Activated gamma-delta T cell treated with anti-CD3 and anti-CD28 coated beads, Interleukin-2, amount 50 U/mL, for 16 hours (primary cell): ENCODE results near the gene HNRNPH3.
"Not testable (repeated sequence)": the region's sequence is repeated elsewhere in the genome, so short reads cannot be mapped to it uniquely, and the experiment has no call there.

Experiments used
- DNase-seq: peaks from one replicate; pipeline ENCODE4 v3.0.0-alpha.2; 2020; ENCODE audit warnings: low read depth

Gene HNRNPH3

DNA sequence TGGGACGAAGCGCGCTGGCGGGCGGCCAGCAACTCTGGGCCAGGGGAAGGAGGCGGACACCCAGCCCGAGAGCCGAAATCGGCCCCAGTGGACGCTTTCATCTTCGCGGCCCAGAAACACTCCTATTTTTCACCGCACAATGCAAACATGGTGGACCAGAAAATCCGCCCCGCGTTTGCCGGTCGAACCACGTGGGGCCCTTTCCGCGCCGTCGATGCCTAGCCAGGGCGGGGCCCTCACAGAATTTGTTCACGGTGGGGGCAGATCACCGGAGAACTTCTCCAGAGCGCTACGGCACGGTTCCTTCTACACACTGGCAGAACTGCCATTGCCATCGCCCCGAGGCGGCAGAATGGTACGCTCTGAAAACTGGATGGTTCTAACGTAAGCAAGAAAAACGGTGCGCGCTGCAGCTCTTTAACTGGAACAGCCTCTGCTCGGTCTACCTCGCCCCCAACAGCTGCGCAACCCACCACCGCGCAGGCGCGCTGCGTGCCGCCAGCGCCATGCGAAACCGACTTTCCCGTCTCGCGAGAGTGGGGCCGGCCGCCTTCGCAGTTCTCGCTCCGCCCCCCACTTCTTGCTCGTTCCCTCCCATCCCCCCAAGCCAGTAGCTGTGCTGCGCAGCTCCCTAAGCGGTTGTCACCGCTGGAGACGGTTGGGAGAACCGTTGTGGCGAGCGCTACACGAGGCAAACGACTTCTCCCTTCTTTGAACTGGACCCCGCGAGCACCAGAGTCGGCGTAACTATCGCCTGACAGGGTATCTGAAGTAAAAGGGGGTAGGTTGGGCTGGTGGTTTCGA lies at the start of gene HNRNPH3:
Gene HNRNPH3 (plus strand): TSS at position 610 of the 804 bp plus-strand sequence. CDS start 5,158 bp downstream, outside the sequence.
- peak; percentile 98 for DNase-seq

- DNase-seq: no peak
These were observed 47.5 kb upstream of the HNRNPH3 start for GRCh38 chr10:68284062-68285001.

DNA sequence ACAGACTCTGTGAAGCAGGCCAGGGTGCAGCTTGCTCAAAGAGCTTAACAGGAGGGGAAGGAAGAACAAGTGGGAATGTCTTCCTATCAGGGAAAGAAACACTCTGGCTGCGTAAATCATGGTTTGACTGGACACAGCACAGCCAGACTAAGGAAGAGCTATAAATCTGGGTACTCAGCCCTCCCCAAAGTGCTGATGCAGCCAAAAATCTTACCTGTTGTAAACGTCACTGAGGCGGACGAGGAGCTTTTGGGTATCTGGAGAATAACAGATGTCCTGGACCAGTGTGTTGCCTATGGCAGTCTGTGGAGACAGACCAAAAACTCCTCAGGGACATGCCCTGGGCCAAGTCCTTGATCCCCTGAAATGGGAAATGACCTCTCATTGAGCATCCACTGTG lies 43.1 kb upstream of the HNRNPH3 start:
- DNase-seq: no peak

DNA sequence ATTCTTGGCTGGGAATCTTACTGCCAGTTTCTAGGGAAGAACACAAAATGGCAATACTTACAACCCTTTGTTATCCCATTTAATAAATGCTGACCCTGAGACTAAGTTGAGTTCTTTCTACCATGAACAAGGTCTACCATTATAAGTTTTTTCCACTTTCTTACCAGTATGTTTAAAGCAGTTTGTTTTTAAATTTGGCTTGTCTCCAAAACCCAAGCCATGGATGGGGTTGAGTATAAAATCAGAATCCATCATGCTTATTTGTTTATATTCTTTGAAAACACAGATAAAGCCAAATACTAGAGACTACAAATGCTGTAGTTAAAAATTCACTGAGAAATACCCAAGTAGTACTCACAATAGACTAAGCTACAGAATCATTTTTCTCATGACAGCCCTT lies 41.1 kb upstream of the HNRNPH3 start:
- DNase-seq: no peak

GRCh38 chr10:68296843-68297663 lies 34.8 kb upstream of the HNRNPH3 start:
- no peak for DNase-seq

GRCh38 chr10:68301301-68301700 lies 30.6 kb upstream of the HNRNPH3 start:
- DNase-seq: no peak

GRCh38 chr10:68301790-68302502 lies 29.9 kb upstream of the HNRNPH3 start:
- no peak for DNase-seq

DNA sequence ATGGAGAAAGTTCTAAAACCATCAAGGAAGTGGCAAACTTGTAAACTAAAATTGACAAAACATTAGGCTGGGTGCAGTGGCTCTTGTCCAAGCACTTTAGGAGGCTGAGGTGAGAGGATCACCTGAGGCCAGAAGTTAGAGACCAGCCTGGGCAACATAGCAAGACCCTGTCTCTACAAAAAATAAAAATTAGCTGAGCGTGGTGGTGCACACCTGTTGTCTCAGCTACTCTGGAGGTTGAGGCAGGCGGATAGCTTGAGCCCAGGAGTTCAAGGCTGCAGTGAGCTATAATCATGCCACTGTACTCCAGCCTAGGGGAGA lies 29.4 kb upstream of the HNRNPH3 start:
- no peak for DNase-seq

DNA sequence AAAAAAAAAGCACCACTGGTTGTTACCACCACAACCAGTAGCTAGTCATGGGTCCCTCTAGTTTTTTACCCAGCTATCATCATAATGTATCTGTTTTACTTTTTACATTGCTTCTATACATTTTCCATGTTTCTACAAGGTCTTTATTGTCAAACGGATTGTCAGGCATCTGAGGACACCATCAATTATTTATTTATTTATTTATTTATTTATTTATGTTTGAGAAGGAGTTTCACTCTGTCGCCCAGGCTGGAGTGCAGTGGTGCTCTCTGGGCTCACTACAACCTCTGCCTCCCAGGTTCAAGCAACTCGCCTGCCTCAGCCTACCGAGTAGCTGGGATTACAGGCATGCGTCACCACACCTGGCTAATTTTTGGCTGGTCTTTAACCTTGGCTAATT lies 29.0 kb upstream of the HNRNPH3 start:
- no peak for DNase-seq

- no peak for DNase-seq
These were observed 27.9 kb upstream of the HNRNPH3 start for GRCh38 chr10:68303849-68304412.

DNA sequence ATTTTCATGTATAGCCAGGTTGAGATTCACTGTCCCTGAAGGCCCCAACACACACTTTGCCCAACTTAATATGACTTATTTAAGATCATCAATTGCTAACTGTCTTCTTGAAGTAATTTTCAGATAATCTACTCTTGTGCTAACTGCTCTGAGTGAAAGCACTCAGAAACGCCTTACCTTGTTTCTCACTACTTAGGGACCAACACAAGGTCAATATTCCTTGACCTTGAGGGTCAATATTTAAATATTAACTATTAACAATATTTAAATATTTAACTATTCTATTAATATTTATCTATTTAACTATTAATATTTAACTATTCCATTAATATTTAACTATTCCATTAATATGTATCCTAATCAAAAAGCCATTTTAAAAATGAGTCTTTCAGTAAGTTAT lies 26.0 kb upstream of the HNRNPH3 start:
- no peak for DNase-seq

- no peak for DNase-seq
These were observed 21.3 kb upstream of the HNRNPH3 start for GRCh38 chr10:68310531-68310930.

DNA sequence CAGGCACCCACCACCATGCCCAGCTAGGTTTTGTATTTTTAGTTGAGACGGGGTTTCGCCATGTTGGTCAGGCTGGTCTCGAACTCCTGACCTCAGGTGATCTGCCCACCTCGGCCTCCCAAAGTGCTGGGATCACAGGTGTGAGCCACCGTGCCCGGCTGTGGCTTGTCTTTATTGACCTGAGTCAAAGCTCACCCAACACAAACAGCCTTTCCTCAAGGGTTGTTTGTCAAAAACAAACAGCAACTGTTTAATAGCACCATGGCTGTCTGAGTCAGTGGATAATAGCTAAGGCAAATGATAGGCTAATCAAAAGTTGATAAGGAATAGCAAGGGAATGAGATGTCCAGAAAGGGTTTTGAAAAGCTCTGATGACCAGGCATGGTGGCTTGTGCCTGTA lies 16.9 kb upstream of the HNRNPH3 start:
- not testable (repeated sequence) for DNase-seq

GRCh38 chr10:68315582-68315981 lies 16.3 kb upstream of the HNRNPH3 start:
- DNase-seq: no peak

DNA sequence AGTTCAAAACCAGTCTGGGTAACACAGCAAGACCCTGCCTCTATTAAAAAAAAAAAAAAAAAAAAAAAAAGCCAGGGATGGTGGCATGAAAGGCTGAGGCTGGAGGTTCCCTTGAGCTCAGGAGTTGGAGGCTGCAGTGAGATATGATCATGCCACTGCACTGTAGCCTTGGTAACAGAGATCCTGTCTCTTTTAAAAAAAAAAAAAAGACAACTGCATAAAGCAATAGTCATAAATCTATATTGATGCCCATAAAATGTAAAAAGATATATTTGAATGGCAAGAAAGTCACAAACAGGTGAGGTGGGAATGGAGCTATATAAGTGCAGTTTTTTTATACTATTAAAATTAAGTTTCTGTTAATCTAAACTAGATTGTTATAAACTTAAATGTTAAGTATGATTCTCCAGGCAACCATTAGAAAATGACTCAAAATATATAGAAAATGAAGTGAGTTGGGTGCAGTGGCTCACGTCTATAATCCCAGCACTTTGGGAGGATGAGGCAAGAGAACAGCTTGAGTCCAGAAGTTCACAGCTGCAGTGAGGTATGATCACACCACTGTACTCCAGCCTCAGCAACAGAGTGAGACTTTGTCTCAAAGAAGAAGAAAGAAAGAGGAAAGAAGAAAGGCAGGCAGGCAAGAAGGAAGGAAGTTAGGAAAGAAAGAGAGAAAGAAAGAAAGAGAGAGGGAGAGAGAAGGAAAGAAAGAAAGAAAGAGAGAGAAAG lies 13.4 kb upstream of the HNRNPH3 start:
- DNase-seq: no peak

GRCh38 chr10:68324396-68324795 lies 7.5 kb upstream of the HNRNPH3 start:
- DNase-seq: not testable (repeated sequence)

DNA sequence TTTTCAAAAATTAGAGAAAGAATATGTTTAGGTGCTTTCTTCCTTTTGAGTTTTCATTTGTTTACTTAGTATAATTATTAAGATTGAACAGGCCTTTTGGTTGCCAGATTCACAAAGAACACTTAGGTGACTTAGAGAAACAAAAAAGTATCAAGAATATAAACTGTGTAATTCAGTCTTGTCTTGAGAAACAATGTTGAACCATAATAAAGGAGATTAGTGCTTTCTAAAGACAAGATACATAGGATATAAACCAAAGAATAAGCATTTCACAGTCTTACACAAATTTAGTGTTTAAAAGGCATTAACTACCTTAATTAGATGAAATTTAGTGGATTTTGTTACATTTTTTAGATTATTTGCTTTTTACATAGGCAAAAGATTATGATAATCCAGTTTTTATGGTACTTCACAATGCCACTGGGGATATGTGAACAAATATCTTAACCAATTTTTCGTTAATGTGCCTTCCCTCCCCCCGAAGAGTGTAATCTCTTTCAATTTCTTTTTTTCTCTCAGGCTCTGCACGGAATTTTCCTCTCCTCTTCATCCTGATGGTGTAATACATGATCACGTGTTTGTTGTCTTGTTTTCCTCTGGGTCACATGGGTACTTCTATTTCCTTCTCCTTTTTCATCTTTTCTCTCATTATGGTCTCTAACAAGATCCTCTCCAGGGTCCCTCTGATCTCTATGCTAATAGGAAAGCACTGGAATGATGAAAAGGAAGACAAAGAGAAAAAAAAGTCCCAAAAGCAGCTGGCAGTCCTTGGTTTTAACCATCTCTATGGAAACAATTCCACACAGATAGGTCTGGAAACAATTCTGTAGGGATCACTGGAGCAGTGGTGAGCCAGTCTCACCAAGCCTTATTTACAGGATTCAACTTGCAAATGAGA lies 3.7 kb upstream of the HNRNPH3 start:
- no peak for DNase-seq

DNA sequence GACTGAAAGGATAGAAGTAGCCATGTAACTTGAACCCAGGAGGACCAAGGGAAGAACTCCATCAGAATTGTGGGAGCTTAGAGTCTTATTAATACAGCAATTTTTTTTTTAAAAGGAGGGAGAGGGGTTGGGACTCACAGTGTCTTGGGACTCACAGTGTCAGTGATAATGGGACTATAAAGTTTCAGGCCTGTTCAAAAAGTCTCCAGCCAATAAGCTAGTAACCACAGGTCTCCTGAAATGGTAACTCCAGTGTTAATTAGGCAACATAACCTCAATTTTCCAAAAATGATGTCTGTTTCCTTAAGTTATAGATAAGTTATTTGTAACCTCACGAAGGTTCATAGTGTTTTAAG lies 2.4 kb upstream of the HNRNPH3 start:
- no peak for DNase-seq

DNA sequence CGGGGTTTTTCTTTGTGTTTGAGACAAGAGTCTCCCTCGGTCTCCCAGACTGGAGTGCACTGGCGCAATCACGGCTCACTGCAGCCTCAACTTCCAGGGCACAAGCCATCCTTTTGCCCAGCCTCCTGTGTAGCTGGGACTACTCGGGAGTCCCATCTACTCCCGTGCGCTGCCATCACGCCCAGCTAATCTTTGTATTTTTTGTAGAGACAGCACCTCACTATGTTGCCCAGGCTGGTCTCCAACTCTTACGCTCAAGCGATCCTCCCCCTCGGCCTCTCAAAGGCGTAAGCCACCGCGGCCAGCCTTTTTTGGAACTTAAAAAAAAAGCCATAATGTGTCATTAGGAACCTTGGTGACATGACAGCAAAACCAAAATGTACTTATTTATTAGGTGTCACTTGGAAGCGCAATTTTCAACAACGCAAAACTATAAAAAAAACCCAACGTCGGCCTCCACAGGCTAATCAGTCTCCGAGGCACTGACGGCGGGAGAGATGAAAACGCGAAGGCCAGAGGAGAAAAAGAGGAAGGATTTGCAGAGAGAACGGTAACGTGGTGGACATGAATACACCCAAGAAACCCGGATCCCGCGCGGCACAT lies 911 bp upstream of the HNRNPH3 start:
- DNase-seq: no peak
